ENCODE measurements around the gene SPSB2.

Gene SPSB2

GRCh38 chr12:6849976-6850560, 23.0 kb downstream of the SPSB2 start:
- Histone ChIP-seq H3K4me1 (ENCODE audit: control insufficient read depth, insufficient read depth, low read length, poor library complexity, severe bottlenecking) (peaks cover 21% of the 10 kb centered on the region), H3K36me3 (ENCODE audit: control insufficient read depth, insufficient read depth, low read length) (peaks cover 58% of the 10 kb centered on the region), H3K4me3 (ENCODE audit: extremely low read depth, insufficient read depth, low read length, poor library complexity, severe bottlenecking) (peak overlapping the region; percentile 72), H3K27ac (ENCODE audit: low read depth, low read length, severe bottlenecking) (peak overlapping the region; percentile 86), H3K9me3 (ENCODE audit: control insufficient read depth, low read length) (no peaks in the 10 kb centered on the region)
- 82 to 85% methylated on average over 8 of the region's 10 CpGs for WGBS, 2 experiments (ENCODE audit: insufficient coverage in 2 of 2)

DNA sequence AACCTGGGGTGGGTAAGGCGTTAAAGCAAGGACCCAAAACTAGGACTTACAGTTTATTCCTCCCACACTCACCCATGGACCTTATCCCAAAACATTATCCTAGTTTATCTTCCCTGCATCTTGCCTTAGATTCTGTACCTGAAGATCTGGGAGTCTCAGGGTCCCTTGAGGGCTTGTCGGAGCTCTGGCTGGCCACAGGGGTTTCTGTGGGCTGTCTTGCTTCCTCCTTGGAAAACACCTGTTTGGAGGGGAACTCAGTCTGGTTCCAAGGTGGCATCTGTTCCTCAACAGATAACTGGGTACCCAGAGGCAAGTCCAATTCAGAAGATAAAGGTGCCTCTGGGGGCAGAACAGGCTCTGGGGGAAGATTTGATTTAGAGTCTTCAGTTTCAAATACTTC, 23.7 kb downstream of the SPSB2 start:
- H3K36me3 ChIP-seq (ENCODE audit: control insufficient read depth, insufficient read depth, low read length), result peaks cover 61% of the 10 kb centered on the region
- 93 to 94% methylated on average over 2 of the region's 2 CpGs for WGBS, 2 experiments (ENCODE audit: insufficient coverage in 2 of 2)
- H3K27ac ChIP-seq (ENCODE audit: low read depth, low read length, severe bottlenecking), result no peak overlapping the region
- no peak overlapping the region for H3K4me3 ChIP-seq (ENCODE audit: extremely low read depth, insufficient read depth, low read length, poor library complexity, severe bottlenecking)
- peaks cover 21% of the 10 kb centered on the region for H3K4me1 ChIP-seq (ENCODE audit: control insufficient read depth, insufficient read depth, low read length, poor library complexity, severe bottlenecking)
- no peaks in the 10 kb centered on the region for H3K9me3 ChIP-seq (ENCODE audit: control insufficient read depth, low read length)

DNA sequence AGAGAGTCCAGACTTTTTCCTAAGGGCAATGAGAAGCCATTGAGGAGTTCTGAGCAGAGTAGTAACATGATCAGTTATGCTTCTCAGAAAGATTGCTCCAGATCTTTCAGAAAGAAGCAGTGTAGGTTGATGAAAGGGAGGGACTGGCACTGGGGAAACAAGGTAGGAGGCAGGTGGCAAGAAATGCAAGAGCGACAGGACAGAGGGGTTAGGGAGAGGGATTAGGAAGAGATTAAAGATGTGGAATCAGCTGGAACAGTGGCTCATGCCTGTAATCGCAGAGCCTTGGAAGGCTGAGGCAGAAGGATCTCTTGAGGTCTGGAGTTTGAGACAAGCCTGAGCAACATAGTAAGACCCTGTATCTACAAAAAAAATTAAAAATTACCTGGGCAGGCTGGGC, 25.4 kb downstream of the SPSB2 start:
- peaks cover 71% of the 10 kb centered on the region for H3K36me3 ChIP-seq (ENCODE audit: control insufficient read depth, insufficient read depth, low read length)
- 95 to 100% methylated on average over 2 of the region's 2 CpGs for WGBS, 2 experiments (ENCODE audit: insufficient coverage in 2 of 2)
- peaks cover 9% of the 10 kb centered on the region for H3K4me1 ChIP-seq (ENCODE audit: control insufficient read depth, insufficient read depth, low read length, poor library complexity, severe bottlenecking)
- H3K4me3 ChIP-seq (ENCODE audit: extremely low read depth, insufficient read depth, low read length, poor library complexity, severe bottlenecking), result no peak overlapping the region
- no peak overlapping the region for H3K27ac ChIP-seq (ENCODE audit: low read depth, low read length, severe bottlenecking)
- no peaks in the 10 kb centered on the region for H3K9me3 ChIP-seq (ENCODE audit: control insufficient read depth, low read length)

GRCh38 chr12:6846316-6846869, 26.7 kb downstream of the SPSB2 start:
- Histone ChIP-seq H3K4me3 (ENCODE audit: extremely low read depth, insufficient read depth, low read length, poor library complexity, severe bottlenecking) (no peak overlapping the region), H3K9me3 (ENCODE audit: control insufficient read depth, low read length) (no peaks in the 10 kb centered on the region), H3K4me1 (ENCODE audit: control insufficient read depth, insufficient read depth, low read length, poor library complexity, severe bottlenecking) (peaks cover 9% of the 10 kb centered on the region), H3K36me3 (ENCODE audit: control insufficient read depth, insufficient read depth, low read length) (peaks cover 83% of the 10 kb centered on the region), H3K27ac (ENCODE audit: low read depth, low read length, severe bottlenecking) (no peak overlapping the region)
- WGBS, 2 experiments (ENCODE audit: insufficient coverage in 2 of 2), result 93 to 94% methylated on average over 4 to 6 of the region's 7 CpGs

DNA sequence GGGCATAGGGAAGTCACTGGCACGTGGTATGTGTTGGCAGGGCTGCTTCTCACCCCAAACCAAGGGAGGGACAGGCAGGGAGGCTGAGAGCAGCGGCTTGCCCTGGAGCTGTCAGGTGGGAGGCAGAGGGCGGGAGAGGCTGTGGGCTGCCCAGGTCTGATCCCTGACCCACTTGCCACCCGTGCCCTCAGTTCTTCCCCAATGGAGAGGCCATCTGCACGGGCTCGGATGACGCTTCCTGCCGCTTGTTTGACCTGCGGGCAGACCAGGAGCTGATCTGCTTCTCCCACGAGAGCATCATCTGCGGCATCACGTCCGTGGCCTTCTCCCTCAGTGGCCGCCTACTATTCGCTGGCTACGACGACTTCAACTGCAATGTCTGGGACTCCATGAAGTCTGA, 27.7 kb downstream of the SPSB2 start:
- Histone ChIP-seq H3K4me3 (ENCODE audit: extremely low read depth, insufficient read depth, low read length, poor library complexity, severe bottlenecking) (no peak overlapping the region), H3K9me3 (ENCODE audit: control insufficient read depth, low read length) (no peaks in the 10 kb centered on the region), H3K36me3 (ENCODE audit: control insufficient read depth, insufficient read depth, low read length) (peaks cover 87% of the 10 kb centered on the region), H3K27ac (ENCODE audit: low read depth, low read length, severe bottlenecking) (no peak overlapping the region), H3K4me1 (ENCODE audit: control insufficient read depth, insufficient read depth, low read length, poor library complexity, severe bottlenecking) (peaks cover 8% of the 10 kb centered on the region)
- 90 to 92% methylated on average over 16 of the region's 17 CpGs for WGBS, 2 experiments (ENCODE audit: insufficient coverage in 2 of 2)

GRCh38 chr12:6843118-6843902, 29.8 kb downstream of the SPSB2 start:
- Histone ChIP-seq H3K9me3 (ENCODE audit: control insufficient read depth, low read length) (no peaks in the 10 kb centered on the region), H3K4me3 (ENCODE audit: extremely low read depth, insufficient read depth, low read length, poor library complexity, severe bottlenecking) (no peak overlapping the region), H3K27ac (ENCODE audit: low read depth, low read length, severe bottlenecking) (no peak overlapping the region), H3K36me3 (ENCODE audit: control insufficient read depth, insufficient read depth, low read length) (peaks cover 88% of the 10 kb centered on the region), H3K4me1 (ENCODE audit: control insufficient read depth, insufficient read depth, low read length, poor library complexity, severe bottlenecking) (no peaks in the 10 kb centered on the region)
- 79 to 88% methylated on average over 15 to 16 of the region's 16 CpGs for WGBS, 2 experiments (ENCODE audit: insufficient coverage in 2 of 2)

DNA sequence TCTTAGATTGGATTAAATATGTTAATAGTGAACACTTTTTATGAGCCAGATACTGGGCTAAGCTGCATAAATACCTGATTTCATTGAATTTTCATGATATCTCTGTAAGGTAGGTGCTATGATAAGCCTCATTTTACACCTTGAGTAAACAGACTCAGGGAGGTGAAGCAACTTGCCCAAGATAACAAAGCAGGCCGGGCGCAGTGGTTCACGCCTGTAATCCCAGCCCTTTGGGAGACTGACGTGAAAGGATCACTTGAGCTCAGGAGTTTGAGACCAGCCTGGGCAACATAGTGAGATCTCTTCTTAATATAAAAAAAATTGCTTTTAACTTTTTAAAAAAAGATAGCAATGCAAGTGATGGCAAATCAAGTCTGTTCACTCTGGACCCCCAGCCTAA, 31.0 kb downstream of the SPSB2 start:
- Histone ChIP-seq H3K4me3 (ENCODE audit: extremely low read depth, insufficient read depth, low read length, poor library complexity, severe bottlenecking) (no peak overlapping the region), H3K27ac (ENCODE audit: low read depth, low read length, severe bottlenecking) (no peak overlapping the region), H3K36me3 (ENCODE audit: control insufficient read depth, insufficient read depth, low read length) (peaks cover 91% of the 10 kb centered on the region), H3K9me3 (ENCODE audit: control insufficient read depth, low read length) (no peaks in the 10 kb centered on the region), H3K4me1 (ENCODE audit: control insufficient read depth, insufficient read depth, low read length, poor library complexity, severe bottlenecking) (no peaks in the 10 kb centered on the region)
- 96 to 100% methylated on average over 3 to 4 of the region's 4 CpGs for WGBS, 2 experiments (ENCODE audit: insufficient coverage in 2 of 2)

DNA sequence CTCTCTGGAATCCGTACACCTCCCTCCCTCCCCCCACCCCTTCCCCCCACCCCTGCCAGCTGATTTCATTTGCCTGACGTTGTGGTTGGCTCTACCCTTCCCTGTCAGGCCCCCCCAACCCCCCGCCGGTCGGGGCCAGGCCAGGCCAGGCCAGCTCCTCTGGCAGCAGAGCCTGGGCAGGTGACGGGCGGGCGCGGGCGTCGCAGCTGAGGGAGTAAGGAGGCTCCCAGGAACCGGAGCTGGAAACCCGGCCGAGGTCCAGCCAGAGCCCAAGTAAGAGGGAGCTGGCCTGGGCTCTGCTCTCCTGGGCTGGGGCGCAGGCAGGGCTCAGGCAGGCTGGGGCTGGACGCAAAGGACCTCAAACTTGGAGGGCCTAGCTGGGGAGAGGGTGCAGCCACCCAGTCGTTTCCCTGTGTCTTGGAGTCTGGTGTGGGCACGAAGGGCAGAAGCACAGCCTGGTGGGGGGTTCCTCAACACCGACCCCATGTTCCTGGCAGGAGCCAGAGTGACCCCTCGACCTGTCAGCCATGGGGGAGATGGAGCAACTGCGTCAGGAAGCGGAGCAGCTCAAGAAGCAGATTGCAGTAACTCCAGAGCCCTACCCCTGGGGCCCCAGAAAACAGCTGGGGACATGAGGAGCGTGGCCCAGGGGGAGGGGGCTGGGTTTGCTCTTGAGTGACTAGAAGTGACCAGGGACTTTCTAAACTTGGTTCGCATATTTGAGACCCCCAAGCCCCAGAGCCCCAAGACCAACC, 32.2 kb downstream of the SPSB2 start, which contains the start of gene GNB3:
GNB3 (plus strand) TSS at position 165 of the 755 bp plus-strand sequence; CDS start at position 528, 363 bp downstream.
- H3K36me3 ChIP-seq (ENCODE audit: control insufficient read depth, insufficient read depth, low read length), result peaks cover 91% of the 10 kb centered on the region
- H3K4me3 ChIP-seq (ENCODE audit: extremely low read depth, insufficient read depth, low read length, poor library complexity, severe bottlenecking), result no peak within 1 kb of the TSS
- 92 to 94% methylated on average over 20 to 21 of the region's 24 CpGs for WGBS, 2 experiments (ENCODE audit: insufficient coverage in 2 of 2)
- H3K9me3 ChIP-seq (ENCODE audit: control insufficient read depth, low read length), result no peaks in the 10 kb centered on the region
- peak within 1 kb of the TSS; percentile 16 for H3K27ac ChIP-seq (ENCODE audit: low read depth, low read length, severe bottlenecking)
- no peaks in the 10 kb centered on the region for H3K4me1 ChIP-seq (ENCODE audit: control insufficient read depth, insufficient read depth, low read length, poor library complexity, severe bottlenecking)

DNA sequence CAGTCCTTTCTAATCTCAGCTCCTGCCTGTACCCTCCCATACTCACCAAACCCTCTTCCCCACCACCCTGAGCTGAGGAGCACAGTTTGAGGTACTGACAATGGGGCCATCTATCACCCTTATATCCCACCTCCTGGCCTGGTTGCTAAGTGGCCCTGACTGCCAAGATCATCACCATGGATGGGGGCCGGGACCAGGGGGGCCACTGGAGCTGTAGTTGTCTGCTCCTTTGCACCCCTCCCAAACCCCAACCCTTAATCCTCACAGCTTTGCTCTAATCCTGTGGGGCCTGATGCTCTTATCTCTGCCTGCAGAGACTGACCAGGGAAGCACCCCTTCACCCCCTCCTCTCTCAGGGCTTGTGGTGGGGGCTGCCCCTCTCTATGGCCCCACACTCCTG, 32.8 kb downstream of the SPSB2 start:
- 100% methylated on average over 1 of the region's 1 CpG for WGBS, 2 experiments (ENCODE audit: insufficient coverage in 2 of 2)
- H3K4me1 ChIP-seq (ENCODE audit: control insufficient read depth, insufficient read depth, low read length, poor library complexity, severe bottlenecking), result no peaks in the 10 kb centered on the region
- peaks cover 91% of the 10 kb centered on the region for H3K36me3 ChIP-seq (ENCODE audit: control insufficient read depth, insufficient read depth, low read length)
- H3K4me3 ChIP-seq (ENCODE audit: extremely low read depth, insufficient read depth, low read length, poor library complexity, severe bottlenecking), result no peak overlapping the region
- H3K27ac ChIP-seq (ENCODE audit: low read depth, low read length, severe bottlenecking), result no peak overlapping the region
- no peaks in the 10 kb centered on the region for H3K9me3 ChIP-seq (ENCODE audit: control insufficient read depth, low read length)

GRCh38 chr12:6839482-6840201, 33.5 kb downstream of the SPSB2 start:
- Histone ChIP-seq H3K9me3 (ENCODE audit: control insufficient read depth, low read length) (no peaks in the 10 kb centered on the region), H3K27ac (ENCODE audit: low read depth, low read length, severe bottlenecking) (no peak overlapping the region), H3K4me1 (ENCODE audit: control insufficient read depth, insufficient read depth, low read length, poor library complexity, severe bottlenecking) (no peaks in the 10 kb centered on the region), H3K4me3 (ENCODE audit: extremely low read depth, insufficient read depth, low read length, poor library complexity, severe bottlenecking) (no peak overlapping the region), H3K36me3 (ENCODE audit: control insufficient read depth, insufficient read depth, low read length) (peaks cover 93% of the 10 kb centered on the region)
- 75 to 88% methylated on average over 6 to 7 of the region's 10 CpGs for WGBS, 2 experiments (ENCODE audit: insufficient coverage in 2 of 2)
